ENCODE data around the gene ZMAT5.

Gene ZMAT5

DNA sequence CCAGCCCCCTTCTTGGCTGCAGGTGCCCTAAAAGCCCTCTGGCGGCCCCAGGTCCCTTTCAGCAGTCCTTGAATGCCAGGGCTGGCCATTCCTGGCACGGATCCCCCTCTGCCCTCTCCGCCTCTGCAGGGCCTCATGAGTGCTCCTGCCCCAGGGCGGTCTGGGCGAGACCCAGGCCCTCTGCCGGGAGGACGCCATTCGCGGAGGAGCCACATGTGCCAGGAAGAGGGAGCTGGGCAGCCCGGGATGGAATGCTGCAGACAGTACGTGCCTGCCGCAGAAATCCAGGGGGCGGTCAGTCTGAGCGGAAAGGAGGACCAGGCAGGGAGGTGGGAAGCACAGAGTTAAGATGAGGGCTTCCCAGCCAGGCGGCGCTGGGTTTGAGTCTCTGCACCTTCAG is 44.2 kb downstream of the ZMAT5 start:
- Histone ChIP-seq H3K27ac (ENCODE audit: extremely low read depth, low read depth, low read length) (no peak overlapping the region), H3K4me1 (ENCODE audit: control insufficient read depth, insufficient read depth, low read length) (no peaks in the 10 kb centered on the region), H3K4me3 (ENCODE audit: low read depth, low read length) (no peak overlapping the region), H3K9me3 (ENCODE audit: control insufficient read depth, insufficient read depth, low read depth, low read length) (no peaks in the 10 kb centered on the region), H3K36me3 (ENCODE audit: control insufficient read depth in 2 of 2, insufficient read depth in 1 of 2, low read length in 2 of 2) (no peaks in the 10 kb centered on the region)
- peak; percentile 7; the same call in 1 of the 2 replicates for TF ChIP-seq SCRT2 (tag by site-specific recombination; IDR thresholded peaks at IDR 0.05)
- no peak for TF ChIP-seq ZNF114 (tag by site-specific recombination; IDR thresholded peaks at IDR 0.05)
- CTCF ChIA-PET = interaction anchor here (0.6 to 1.2 kb wide), 5 partner anchors 79 to 355 kb away, joined by 3 to 6 read pairs (median 3); no protein-coding TSS in a partner anchor
- POLR2A ChIA-PET = interaction anchor here (0.6 kb wide), 1 partner anchor 615 kb away, joined by 3 read pairs; no protein-coding TSS in a partner anchor

GRCh38 chr22:29722151-29722550 is 44.7 kb downstream of the ZMAT5 start:
- no peaks in the 10 kb centered on the region for H3K36me3 ChIP-seq (ENCODE audit: control insufficient read depth in 2 of 2, insufficient read depth in 1 of 2, low read length in 2 of 2)
- ChIA-PET CTCF (interaction anchor here (1.0 to 1.2 kb wide), 2 partner anchors 79 to 93 kb away, joined by 3 to 6 read pairs; no protein-coding TSS in a partner anchor), POLR2A (no interaction called here)
- H3K9me3 ChIP-seq (ENCODE audit: control insufficient read depth, insufficient read depth, low read depth, low read length) = no peaks in the 10 kb centered on the region
- H3K4me1 ChIP-seq (ENCODE audit: control insufficient read depth, insufficient read depth, low read length) = no peaks in the 10 kb centered on the region
- no peak overlapping the region for H3K27ac ChIP-seq (ENCODE audit: extremely low read depth, low read depth, low read length)
- H3K4me3 ChIP-seq (ENCODE audit: low read depth, low read length) = no peak overlapping the region
- no peak for TF ChIP-seq ZNF623 (tag by site-specific recombination; IDR thresholded peaks at IDR 0.05)
- TF ChIP-seq ZNF658 (tag by site-specific recombination; IDR thresholded peaks at IDR 0.05) = no peak
- no peak for TF ChIP-seq MEIS1 (CRISPR knock-in tag; IDR thresholded peaks at IDR 0.05; ENCODE audit: borderline replicate concordance)
- peak; percentile 90 for TF ChIP-seq SCRT2 (tag by site-specific recombination; IDR thresholded peaks at IDR 0.05)
- no peak for TF ChIP-seq PBX3 (CRISPR knock-in tag; IDR thresholded peaks at IDR 0.05)
- TF ChIP-seq SETDB1 (IDR thresholded peaks at IDR 0.05; ENCODE audit: insufficient read length, low read length) = no peak
- TF ChIP-seq, protein P1, sequence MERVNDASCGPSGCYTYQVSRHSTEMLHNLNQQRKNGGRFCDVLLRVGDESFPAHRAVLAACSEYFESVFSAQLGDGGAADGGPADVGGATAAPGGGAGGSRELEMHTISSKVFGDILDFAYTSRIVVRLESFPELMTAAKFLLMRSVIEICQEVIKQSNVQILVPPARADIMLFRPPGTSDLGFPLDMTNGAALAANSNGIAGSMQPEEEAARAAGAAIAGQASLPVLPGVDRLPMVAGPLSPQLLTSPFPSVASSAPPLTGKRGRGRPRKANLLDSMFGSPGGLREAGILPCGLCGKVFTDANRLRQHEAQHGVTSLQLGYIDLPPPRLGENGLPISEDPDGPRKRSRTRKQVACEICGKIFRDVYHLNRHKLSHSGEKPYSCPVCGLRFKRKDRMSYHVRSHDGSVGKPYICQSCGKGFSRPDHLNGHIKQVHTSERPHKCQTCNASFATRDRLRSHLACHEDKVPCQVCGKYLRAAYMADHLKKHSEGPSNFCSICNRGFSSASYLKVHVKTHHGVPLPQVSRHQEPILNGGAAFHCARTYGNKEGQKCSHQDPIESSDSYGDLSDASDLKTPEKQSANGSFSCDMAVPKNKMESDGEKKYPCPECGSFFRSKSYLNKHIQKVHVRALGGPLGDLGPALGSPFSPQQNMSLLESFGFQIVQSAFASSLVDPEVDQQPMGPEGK (tag by site-specific recombination; IDR thresholded peaks at IDR 0.05) = 0 out of 2 replicates have a peak, but pooled peaks have one; percentile 7
- TF ChIP-seq KLF8 (tag by site-specific recombination; IDR thresholded peaks at IDR 0.05) = no peak

- TF ChIP-seq ZNF202 (tag by site-specific recombination; IDR thresholded peaks at IDR 0.05; ENCODE audit: borderline replicate concordance) (no peak), SCRT2 (tag by site-specific recombination; IDR thresholded peaks at IDR 0.05) (peak; percentile 73)
- ChIA-PET CTCF (interaction anchor here (0.6 kb wide), 1 partner anchor 19 kb away, joined by 4 read pairs; no protein-coding TSS in a partner anchor), POLR2A (no interaction called here)
Observed at GRCh38 chr22:29720811-29721323, 45.9 kb downstream of the ZMAT5 start.

GRCh38 chr22:29719899-29720645 is 46.7 kb downstream of the ZMAT5 start, which contains the start of gene CABP7:
Gene CABP7 (plus strand): TSS chr22:29720003. CDS start chr22:29720425, 422 bp downstream.
- Histone ChIP-seq H3K27ac (ENCODE audit: extremely low read depth, low read depth, low read length) (no peak within 1 kb of the TSS), H3K9me3 (ENCODE audit: control insufficient read depth, insufficient read depth, low read depth, low read length) (no peaks in the 10 kb centered on the region), H3K36me3 (ENCODE audit: control insufficient read depth in 2 of 2, insufficient read depth in 1 of 2, low read length in 2 of 2) (no peaks in the 10 kb centered on the region), H3K4me1 (ENCODE audit: control insufficient read depth, insufficient read depth, low read length) (no peaks in the 10 kb centered on the region), H3K4me3 (ENCODE audit: low read depth, low read length) (peak within 1 kb of the TSS; percentile 27)
- POLR2A ChIA-PET = no interaction called here
- CTCF ChIA-PET = interaction anchor here (0.6 kb wide), 1 partner anchor 18 kb away, joined by 4 read pairs; no protein-coding TSS in a partner anchor
- TF ChIP-seq GFI1B (tag by site-specific recombination; IDR thresholded peaks at IDR 0.05) (no peak), ZBTB1 (tag by site-specific recombination; IDR thresholded peaks at IDR 0.05) (no peak), ZBTB44 (tag by site-specific recombination; IDR thresholded peaks at IDR 0.05) (no peak), ZBTB26 (tag by site-specific recombination; optimal IDR thresholded peaks at IDR 0.05) (peak; percentile 16), ZFP41 (tag by site-specific recombination; IDR thresholded peaks at IDR 0.05; ENCODE audit: borderline replicate concordance) (no peak), REPIN1 (tag by site-specific recombination; IDR thresholded peaks at IDR 0.05; ENCODE audit: low read depth) (no peak)

More at GRCh38 chr22:29720811-29721323, 45.9 kb downstream of the ZMAT5 start:
- Histone ChIP-seq H3K27ac (ENCODE audit: extremely low read depth, low read depth, low read length) (no peak overlapping the region), H3K9me3 (ENCODE audit: control insufficient read depth, insufficient read depth, low read depth, low read length) (no peaks in the 10 kb centered on the region), H3K4me1 (ENCODE audit: control insufficient read depth, insufficient read depth, low read length) (no peaks in the 10 kb centered on the region), H3K4me3 (ENCODE audit: low read depth, low read length) (no peak overlapping the region), H3K36me3 (ENCODE audit: control insufficient read depth in 2 of 2, insufficient read depth in 1 of 2, low read length in 2 of 2) (no peaks in the 10 kb centered on the region)

Data from HEK293 (cell line).